GM13976 (cell line): ENCODE data around the gene XRCC1.

Source experiments
- DNase-seq: peaks from one replicate; pipeline ENCODE4 v3.0.0; 2012; ENCODE audit warnings: low spot score
- CTCF ChIP-seq: IDR thresholded peaks from 2 replicates; pipeline ENCODE4 v1.5.1; 2012; ENCODE audit warnings: borderline replicate concordance, mild to moderate bottlenecking; ENCODE audit not compliant: insufficient read depth; ENCODE audit errors: extremely low read depth, missing control alignments, control extremely low read depth
- in situ Hi-C: fragments of 300-500 bp; cut with MboI; formaldehyde crosslinking; loops from one replicate; pipeline ENCODE4 v1.12.0; 2022; ENCODE audit warnings: low sequenced_read_pairs, mixed read lengths, inconsistent platforms; ENCODE audit not compliant: unreplicated experiment

The XRCC1 gene

DNA sequence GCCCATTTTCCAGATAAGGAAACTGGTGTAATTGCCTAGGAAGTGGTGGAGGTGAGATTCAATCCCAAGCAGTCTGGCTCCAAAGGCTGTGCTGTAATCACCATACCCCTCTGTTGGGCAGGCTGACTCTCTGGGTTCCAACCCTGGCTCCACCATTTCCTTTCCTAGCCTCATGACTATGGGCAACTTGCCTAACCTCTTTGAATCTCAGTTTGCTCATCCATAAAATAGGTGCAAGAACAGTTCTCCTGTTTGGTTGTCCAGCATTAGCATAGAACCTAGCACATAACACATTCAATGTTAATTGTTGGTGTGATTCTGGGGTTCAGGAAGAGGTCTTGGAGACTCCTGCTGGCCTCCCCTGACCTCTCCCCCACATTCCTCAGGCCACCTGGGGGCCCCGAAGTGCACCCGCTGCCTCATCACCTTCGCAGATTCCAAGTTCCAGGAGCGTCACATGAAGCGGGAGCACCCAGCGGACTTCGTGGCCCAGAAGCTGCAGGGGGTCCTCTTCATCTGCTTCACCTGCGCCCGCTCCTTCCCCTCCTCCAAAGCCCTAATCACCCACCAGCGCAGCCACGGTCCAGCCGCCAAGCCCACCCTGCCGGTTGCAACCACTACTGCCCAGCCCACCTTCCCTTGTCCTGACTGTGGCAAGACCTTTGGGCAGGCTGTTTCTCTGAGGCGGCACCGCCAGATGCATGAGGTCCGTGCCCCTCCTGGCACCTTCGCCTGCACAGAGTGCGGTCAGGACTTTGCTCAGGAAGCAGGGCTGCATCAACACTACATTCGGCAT is 23.3 kb upstream of the XRCC1 start:
- TF ChIP-seq CTCF = no peak
- in situ Hi-C loops = no loop called here
- DNase-seq = no peak

GRCh38 chr19:43597876-43598275 is 22.5 kb upstream of the XRCC1 start:
- TF ChIP-seq CTCF = no peak
- in situ Hi-C loops = no loop called here
- no peak for DNase-seq

GRCh38 chr19:43596842-43597461 is 21.6 kb upstream of the XRCC1 start:
- in situ Hi-C loops = no loop called here
- no peak for TF ChIP-seq CTCF
- DNase-seq = no peak

GRCh38 chr19:43595999-43596841 is 20.9 kb upstream of the XRCC1 start, which contains the start of the genes IRGQ and ZNF576:
TSS of gene IRGQ (minus strand) at chr19:43596134. CDS start at chr19:43595338, 796 bp downstream.
TSS of gene ZNF576 (plus strand) at chr19:43596595. CDS start at chr19:43597109, 514 bp downstream.
- TF ChIP-seq CTCF = no peak
- in situ Hi-C loops = no loop called here
- DNase-seq = peak; percentile 99

DNA sequence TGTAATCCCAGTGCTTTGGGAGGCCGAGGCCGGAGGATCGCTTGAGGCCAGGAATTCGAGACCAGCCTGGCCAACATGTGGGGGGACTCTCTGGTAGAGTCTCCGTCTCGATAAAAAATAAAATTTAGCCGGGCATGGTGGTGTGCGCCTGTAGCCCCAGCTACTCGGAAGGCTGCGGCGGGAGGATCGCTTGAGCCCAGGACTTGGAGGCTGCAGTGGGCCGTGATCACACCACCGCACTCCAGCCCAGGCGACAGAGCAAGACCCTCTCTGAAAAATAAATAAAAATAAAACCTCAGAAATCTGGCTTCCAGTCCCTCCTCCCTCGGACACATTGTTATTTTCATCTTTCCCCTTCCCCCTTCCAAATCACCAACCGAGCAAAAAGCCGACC is 20.3 kb upstream of the XRCC1 start:
- DNase-seq = no peak
- in situ Hi-C loops = no loop called here
- no peak for TF ChIP-seq CTCF
